Measurements from ENCODE around the gene SMLR1. TPM values are rescaled to one million over a fixed set of nuclear protein-coding genes. Genes with fewer than 3 reads are reported as not detected.

Gene SMLR1
- total and polyA plus RNA-seq, 9 of the 15 experiments (the other 6 are each of a cell fraction or from before 2014, with no cell fraction given), result not detected

- FAIRE-seq (no peak), DNase-seq (ENCODE audit: extremely low read depth in 1 of 4, low spot score in 3 of 4) (no peak), ATAC-seq (no peak)
- whole genome bisulfite sequencing (ENCODE audit: insufficient coverage, low coverage, missing lambda C conversion rate), result 18% methylated on average over 4 of the region's 4 CpGs
- no peaks in the 10 kb centered on the region for H3K79me2 ChIP-seq (ENCODE audit: control insufficient read depth, insufficient read depth, low read length)
- H2AFZ ChIP-seq (ENCODE audit: low read depth, low read length), result no peak overlapping the region
- ChIA-PET CTCF (ENCODE audit: low intra/inter-chr PET ratio) (no interaction called here), POLR2A (interaction anchor here (1.7 kb wide), 1 partner anchor 16 kb away, joined by 3 read pairs; no protein-coding TSS in a partner anchor)
- H4K20me1 ChIP-seq (replicated peaks; ENCODE audit: control insufficient read depth, insufficient read depth, low read length), result no peaks in the 10 kb centered on the region
- in situ Hi-C loops (cut with MboI), result no loop called here
- H3K27ac ChIP-seq (ENCODE audit: extremely low read depth, low read depth, low read length), result no peak overlapping the region
- H3K36me3 ChIP-seq (ENCODE audit: control insufficient read depth, insufficient read depth, low read length), result no peaks in the 10 kb centered on the region
- intact Hi-C loops (cut with micrococcal nuclease), result loop anchor here (10.0 kb wide), 1 partner anchor 806 kb away; no protein-coding TSS in a partner anchor
- H3K4me2 ChIP-seq (ENCODE audit: insufficient read depth, low read length), result no peak overlapping the region
- no peaks in the 10 kb centered on the region for H3K9me3 ChIP-seq (replicated peaks; ENCODE audit: control insufficient read depth, insufficient read depth, low read depth, low read length)
- no peak overlapping the region for H3K4me3 ChIP-seq
- no peaks in the 10 kb centered on the region for H3K9me1 ChIP-seq (ENCODE audit: control insufficient read depth, insufficient read depth, low read length)
- no TSS peak for BruUV-seq (replicated peaks)
- no peaks in the 10 kb centered on the region for H3K4me1 ChIP-seq (replicated peaks in 1 of 2; ENCODE audit: control insufficient read depth in 2 of 2, insufficient read depth in 2 of 2, low read length in 2 of 2)
- no peaks in the 10 kb centered on the region for H3K27me3 ChIP-seq (ENCODE audit: control insufficient read depth in 2 of 2, insufficient read depth in 2 of 2, low read length in 2 of 2)
- no peak overlapping the region for H3K9ac ChIP-seq (ENCODE audit: insufficient read depth in 1 of 2, low read depth in 2 of 2, low read length in 2 of 2)
- TF ChIP-seq MCM2 (IDR thresholded peaks at IDR 0.05; ENCODE audit: low read depth), result no peak
- TF ChIP-seq ZC3H4 (CRISPR knock-in tag; IDR thresholded peaks at IDR 0.05; ENCODE audit: borderline replicate concordance), result no peak
- no peak for TF ChIP-seq ZNF146 (CRISPR knock-in tag; IDR thresholded peaks at IDR 0.05; ENCODE audit: unreplicated experiment)
- TF ChIP-seq ZMIZ1 (IDR thresholded peaks at IDR 0.05; ENCODE audit: low read depth in 2 of 2, low read length in 2 of 2), result no peak
- no peak for TF ChIP-seq THAP7 (CRISPR knock-in tag; IDR thresholded peaks at IDR 0.05)
- no peak for TF ChIP-seq ZNF830 (CRISPR knock-in tag; IDR thresholded peaks at IDR 0.05)
- TF ChIP-seq XRCC4 (IDR thresholded peaks at IDR 0.05; ENCODE audit: extremely low read depth, insufficient read depth, insufficient read length), result no peak
- no peak for TF ChIP-seq GTF2A2 (tag; IDR thresholded peaks at IDR 0.05)
- no peak for TF ChIP-seq ETS1 (conservative IDR thresholded peaks at IDR 0.05; ENCODE audit: control insufficient read depth, low read depth, low read length)
- no peak for TF ChIP-seq RBM25 (IDR thresholded peaks at IDR 0.05; ENCODE audit: low read depth, low read length, severe bottlenecking)
- no peak for TF ChIP-seq ZNF589 (CRISPR knock-in tag; IDR thresholded peaks at IDR 0.05; ENCODE audit: low read depth)
- TF ChIP-seq ZNF764 (CRISPR knock-in tag; IDR thresholded peaks at IDR 0.05; ENCODE audit: low read depth), result no peak
- TF ChIP-seq EGR1 (conservative IDR thresholded peaks at IDR 0.05), result no peak
- TF ChIP-seq ATF3 (IDR thresholded peaks at IDR 0.05), result no peak
- TF ChIP-seq ATF3 (CRISPR knock-in tag; conservative IDR thresholded peaks at IDR 0.05), result no peak
These were observed 14.0 kb downstream of the SMLR1 start for GRCh38 chr6:130841128-130841728.

All from K562 (cell line).